ENCODE measurements around the gene NR6A1.
A peak's percentile ranks its signal among the peaks of the same experiment; 100 is the strongest.
"Not testable (repeated sequence)": the region's sequence is repeated elsewhere in the genome, so short reads cannot be mapped to it uniquely, and the experiment has no call there.

The NR6A1 gene

GRCh38 chr9:124776618-124776953 is 5.5 kb upstream of the NR6A1 start:
- DNase-seq: peak in 1 of 2 experiments; percentile 30

DNA sequence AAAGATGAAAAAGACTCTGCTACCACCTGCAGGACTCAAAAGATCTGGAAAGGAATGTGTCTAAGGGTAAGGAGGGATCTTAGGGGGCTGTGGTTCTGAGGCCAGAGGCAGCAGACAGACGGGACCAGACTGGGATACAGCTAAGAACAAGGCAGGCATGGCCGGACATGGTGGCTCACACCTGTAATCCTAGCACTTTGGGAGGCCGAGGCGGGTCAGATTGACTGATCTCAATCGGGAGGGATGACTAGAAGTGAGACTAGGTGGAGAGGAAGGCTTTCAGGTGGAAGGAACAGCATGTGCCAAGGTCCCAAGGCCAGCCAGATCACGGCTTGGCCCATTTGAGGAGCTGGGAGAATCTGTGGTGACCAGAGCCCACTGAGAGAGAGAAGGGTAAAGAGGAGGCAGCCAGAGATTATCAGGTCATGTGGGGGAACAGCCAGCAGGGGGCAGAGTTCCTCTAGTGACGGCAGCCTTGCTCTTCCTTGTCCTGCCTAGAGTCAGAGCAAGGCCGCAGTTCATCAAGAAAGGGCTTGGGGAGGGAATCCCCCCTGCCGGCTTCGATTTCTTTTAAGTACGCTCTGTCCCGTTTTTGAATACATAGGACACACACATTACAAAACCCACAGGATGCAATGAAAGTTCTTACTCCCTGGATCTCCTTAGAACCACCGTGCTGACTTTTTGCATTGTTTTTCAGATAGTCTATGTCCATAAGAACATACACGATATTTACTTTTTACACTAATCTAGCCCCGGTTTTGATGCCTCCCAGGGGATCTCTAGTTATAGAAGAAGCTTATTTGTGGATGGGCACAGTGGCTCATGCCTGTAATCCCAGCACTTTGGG is 3.2 kb upstream of the NR6A1 start:
- DNase-seq: peak; percentile 51 to 73

GRCh38 chr9:124773473-124774128 is 2.5 kb upstream of the NR6A1 start:
- no peak for DNase-seq

GRCh38 chr9:124772877-124773276 is 1.8 kb upstream of the NR6A1 start:
- not testable (repeated sequence) for DNase-seq

GRCh38 chr9:124771867-124772679 is 962 bp upstream of the NR6A1 start:
- DNase-seq: peak; percentile 41 to 79

- peak in 1 of 2 experiments; percentile 64 for DNase-seq
Observed at GRCh38 chr9:124770359-124771020, 621 bp downstream of the NR6A1 start.

DNA sequence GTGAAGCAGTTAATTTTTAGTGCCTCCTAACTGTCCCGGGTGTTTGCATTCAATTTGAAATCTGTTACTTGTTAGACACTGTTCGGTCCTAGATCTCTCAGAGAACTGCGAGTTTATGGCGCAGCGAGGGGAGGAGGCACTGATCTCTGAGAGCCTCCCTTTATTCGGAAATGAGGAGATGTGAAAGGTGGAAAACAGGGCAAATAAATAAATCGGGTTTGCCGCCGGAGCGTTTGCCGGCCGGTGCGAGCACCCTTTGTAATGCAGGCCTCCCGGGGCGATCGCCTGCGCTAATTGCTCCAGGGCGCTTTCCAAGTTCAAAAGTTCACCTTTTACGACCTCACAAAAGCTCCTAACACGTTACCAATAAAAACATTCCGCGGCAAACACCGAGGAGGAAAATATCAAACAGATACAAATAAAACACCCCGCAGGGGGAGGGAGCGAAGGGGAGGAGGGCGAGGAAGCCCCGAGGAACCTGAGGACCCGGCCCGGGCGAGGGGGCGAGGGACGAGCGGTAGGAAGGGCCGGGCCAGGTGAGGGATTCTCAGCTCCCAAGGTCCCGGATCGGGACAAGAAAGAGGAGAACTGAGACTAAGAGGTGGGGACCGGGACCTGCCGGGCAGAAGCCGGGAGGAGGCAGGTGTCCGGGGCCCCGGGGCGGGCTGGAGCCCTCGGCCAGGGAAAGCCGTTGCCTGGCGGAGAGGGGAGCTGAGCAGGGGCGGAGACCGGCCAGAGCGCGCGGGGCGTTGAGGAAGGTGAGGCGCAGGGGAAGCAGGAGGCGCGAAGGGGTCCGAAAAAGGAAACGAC is 1.4 kb downstream of the NR6A1 start:
- peak; percentile 42 to 76 for DNase-seq

DNA sequence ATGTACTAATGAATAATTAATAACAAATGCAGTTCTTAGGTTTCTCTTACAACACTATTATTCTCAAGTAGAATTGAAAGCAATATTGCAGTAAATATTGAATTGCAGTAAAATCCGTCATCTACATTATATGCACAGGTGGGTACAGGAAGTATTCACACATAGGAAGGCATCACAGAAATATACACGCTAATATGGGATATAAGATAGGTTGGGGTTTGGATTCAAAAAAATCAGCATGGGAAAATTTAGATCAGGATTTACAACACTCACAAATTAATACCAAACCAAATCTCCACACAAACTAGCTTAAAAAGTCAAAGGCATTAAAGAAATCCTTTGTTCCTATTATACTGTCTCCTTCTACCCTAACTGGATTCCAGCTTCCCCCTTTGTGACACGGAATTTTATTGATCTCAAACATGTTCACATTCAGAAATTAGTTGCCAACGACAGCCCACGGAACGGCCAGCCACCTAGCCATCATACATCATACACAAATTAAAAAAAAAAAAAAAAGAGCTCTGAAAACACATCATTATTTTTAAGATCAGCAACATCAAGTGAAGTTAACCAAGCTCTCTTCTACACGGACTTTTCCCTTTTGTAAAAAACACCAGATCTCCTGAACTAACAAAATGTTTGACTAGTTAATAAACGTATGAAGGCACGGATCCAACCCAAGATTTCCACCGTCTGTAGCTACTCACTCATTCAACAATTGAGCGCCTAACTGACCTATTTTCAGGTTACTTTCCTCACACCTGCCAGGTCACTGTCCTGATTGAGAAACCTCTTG is 2.2 kb downstream of the NR6A1 start:
- DNase-seq: no peak

GRCh38 chr9:124768334-124768733 is 2.8 kb downstream of the NR6A1 start:
- no peak for DNase-seq

GRCh38 chr9:124767821-124768220 is 3.3 kb downstream of the NR6A1 start:
- DNase-seq: no peak

- no peak for DNase-seq
Observed at GRCh38 chr9:124766815-124767554, 4.1 kb downstream of the NR6A1 start.

DNA sequence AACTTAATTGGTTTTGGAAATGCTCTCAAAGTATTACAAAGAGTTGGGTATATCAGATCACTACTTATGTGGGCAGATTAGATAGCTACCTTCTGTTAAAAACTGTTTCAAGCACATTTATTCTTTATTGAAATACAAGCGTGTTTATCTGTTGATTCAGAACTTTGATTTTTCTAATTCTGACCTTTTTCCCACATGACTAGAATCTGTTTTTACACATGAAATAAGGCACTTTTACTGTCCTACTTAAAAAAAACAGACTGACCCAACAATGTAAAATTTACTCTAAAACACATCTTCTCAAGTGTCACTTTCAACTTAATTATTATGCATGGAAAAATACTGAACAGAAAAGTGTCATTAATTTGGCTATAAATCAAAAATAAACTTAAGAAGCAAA is 4.8 kb downstream of the NR6A1 start:
- no peak for DNase-seq

- no peak for DNase-seq
Observed at GRCh38 chr9:124765439-124765835, 5.7 kb downstream of the NR6A1 start.

- DNase-seq: peak; percentile 32 to 44
Observed at GRCh38 chr9:124764774-124765438, 6.2 kb downstream of the NR6A1 start.

GRCh38 chr9:124762633-124763032 is 8.5 kb downstream of the NR6A1 start:
- no peak for DNase-seq

GRCh38 chr9:124761710-124762109 is 9.4 kb downstream of the NR6A1 start:
- no peak for DNase-seq

GRCh38 chr9:124761196-124761595 is 9.9 kb downstream of the NR6A1 start:
- no peak for DNase-seq

DNA sequence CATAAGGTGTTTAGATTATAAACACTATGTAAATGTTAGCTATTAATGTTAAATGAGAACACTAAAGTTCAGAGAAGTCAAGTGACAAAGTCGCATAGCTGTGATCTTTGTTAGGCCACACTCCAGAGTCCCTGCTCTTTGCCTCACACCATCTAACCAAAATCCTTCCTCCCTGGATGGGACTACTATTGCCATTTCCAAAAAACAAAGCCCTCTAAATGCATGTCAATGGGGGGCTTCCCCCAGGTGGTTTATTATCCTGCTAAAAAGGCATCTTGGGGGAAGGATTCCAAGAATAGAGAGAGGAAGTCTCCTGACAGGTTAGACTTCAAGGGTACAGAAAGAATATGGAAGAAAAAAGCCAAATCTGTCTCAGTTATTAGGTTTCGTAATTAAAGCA is 10.4 kb downstream of the NR6A1 start:
- no peak for DNase-seq

DNA sequence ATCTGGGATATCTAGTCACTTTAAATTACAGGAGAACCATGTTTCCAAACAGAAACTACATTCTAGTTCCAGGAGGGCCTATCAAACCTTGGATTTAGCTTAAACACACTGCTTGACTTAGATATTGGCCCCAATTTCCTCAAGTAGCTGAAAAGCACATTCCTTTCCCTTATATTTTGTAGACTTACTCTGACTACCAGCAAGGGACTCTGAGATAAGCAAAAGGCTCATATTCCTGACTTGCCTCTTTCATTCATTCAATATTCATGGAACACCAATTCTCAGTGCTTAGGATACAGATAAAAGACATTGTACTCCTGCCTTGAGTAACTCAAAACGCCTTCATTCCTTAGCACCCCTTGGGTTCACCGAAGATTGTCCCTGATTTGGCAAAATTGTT is 11.8 kb downstream of the NR6A1 start:
- DNase-seq: no peak

- DNase-seq: no peak
Observed at GRCh38 chr9:124758691-124759090, 12.4 kb downstream of the NR6A1 start.
